Mucosa of descending colon (tissue), 3 donors: Measurements from ENCODE around the gene GMDS. TPM values are rescaled to one million over a fixed set of nuclear protein-coding genes. Genes with fewer than 3 reads are reported as not detected.
"Not testable (repeated sequence)": the region's sequence is repeated elsewhere in the genome, so short reads cannot be mapped to it uniquely, and the experiment has no call there.

Experiments
- ATAC-seq: fragments of 200-7000 bp; cut with Tn5 transposase; one replicate; pipeline ENCODE4 v1.9.1; 2020; ENCODE audit warnings: mild to moderate bottlenecking, moderate library complexity
- DNase-seq, 3 donors: peaks; one replicate each; pipeline ENCODE4 v3.0.0-alpha.2; 2020
- H3K36me3 ChIP-seq: fragments of 200-600 bp; one replicate; pipeline ENCODE4 v1.8.0; 2021; ENCODE audit warnings: low read depth, mild to moderate bottlenecking
- H3K4me1 ChIP-seq: fragments of 200-600 bp; one replicate; pipeline ENCODE4 v1.8.0; 2021; ENCODE audit warnings: low read depth, mild to moderate bottlenecking
- H3K4me3 ChIP-seq: fragments of 200-600 bp; one replicate; pipeline ENCODE4 v1.8.0; 2021; ENCODE audit warnings: mild to moderate bottlenecking
- H3K9me3 ChIP-seq: fragments of 200-600 bp; one replicate; pipeline ENCODE4 v1.8.0; 2021; ENCODE audit warnings: mild to moderate bottlenecking
- CTCF ChIP-seq: fragments of 200-600 bp; IDR thresholded peaks from one replicate; pipeline ENCODE4 v1.8.0; 2022; ENCODE audit warnings: antibody characterized with exemption, mild to moderate bottlenecking
- intact Hi-C, 2 donors: fragments of 100-400 bp; cut with DNase I in 1 of 2; cut with micrococcal nuclease in 1 of 2; formaldehyde crosslinking; loops; one replicate each; pipeline versions ENCODE4 v1.11.0 to v1.11.1; 2022; cut with DNase I, micrococcal nuclease
- total RNA-seq, 3 donors: library from RNA; stranded (reverse); fragmentation: NEBNext Ultra II Directional in 2 of 3; extraction: Animal tissue kit (Norgen Biotek cat#: 25700) in 2 of 3; gene quantifications; one replicate each; pipeline versions ENCODE4 v1.2.1 to v1.2.4, GENCODE V29; 2021 to 2023
- donor health status: DM: no; HTN: no; CAD: no; lungs with moderate emphysema.
- donor health status: DM: no; HTN: no; CAD: no.
- donor health status: DM: no; HTN: yes; CAD: no.

GMDS gene
- total RNA-seq, 3 donors from 2014 or later = 68.0 to 228 (median 135) TPM

GRCh38 chr6:1848752-1849151, 396.7 kb downstream of the GMDS start:
- intact Hi-C loops = no loop called here
- no peak for ATAC-seq

GRCh38 chr6:1846611-1847010, 398.8 kb downstream of the GMDS start:
- no peaks in the 10 kb centered on the region for H3K36me3 ChIP-seq
- intact Hi-C loops = no loop called here
- no peak for TF ChIP-seq CTCF

More at GRCh38 chr6:1848752-1849151, 396.7 kb downstream of the GMDS start:
- H3K9me3 ChIP-seq = no peaks in the 10 kb centered on the region
- no peak for TF ChIP-seq CTCF
- no peaks in the 10 kb centered on the region for H3K36me3 ChIP-seq
- H3K4me1 ChIP-seq = peaks cover 11% of the 10 kb centered on the region
- no peak for DNase-seq
- no peak overlapping the region for H3K4me3 ChIP-seq

GRCh38 chr6:1845543-1845942, 399.9 kb downstream of the GMDS start:
- H3K4me3 ChIP-seq, H3K4me1 ChIP-seq, H3K36me3 ChIP-seq, DNase-seq, ATAC-seq, intact Hi-C loops, H3K9me3 ChIP-seq: not testable (repeated sequence)

More at GRCh38 chr6:1846611-1847010, 398.8 kb downstream of the GMDS start:
- DNase-seq = no peak
- Histone ChIP-seq H3K4me3 (no peak overlapping the region), H3K4me1 (peaks cover 11% of the 10 kb centered on the region), H3K9me3 (no peaks in the 10 kb centered on the region)
- no peak for ATAC-seq

- Histone ChIP-seq H3K4me1 (no peaks in the 10 kb centered on the region), H3K9me3 (no peaks in the 10 kb centered on the region), H3K4me3 (no peak overlapping the region), H3K36me3 (no peaks in the 10 kb centered on the region)
- no peak for DNase-seq
- TF ChIP-seq CTCF = no peak
- intact Hi-C loops = no loop called here
- ATAC-seq = no peak
Measured at GRCh38 chr6:1842334-1842733, 403.1 kb downstream of the GMDS start.

- H3K9me3 ChIP-seq = no peaks in the 10 kb centered on the region
- ATAC-seq = peak; percentile 22
- DNase-seq = no peak
- intact Hi-C loops = no loop called here
- H3K36me3 ChIP-seq = no peaks in the 10 kb centered on the region
- H3K4me3 ChIP-seq = no peak overlapping the region
- no peak for TF ChIP-seq CTCF
- H3K4me1 ChIP-seq = no peaks in the 10 kb centered on the region
Measured at GRCh38 chr6:1841136-1841535, 404.3 kb downstream of the GMDS start.

GRCh38 chr6:1840491-1841121, 404.8 kb downstream of the GMDS start:
- Histone ChIP-seq H3K4me3 (no peak overlapping the region), H3K4me1 (no peaks in the 10 kb centered on the region), H3K9me3 (no peaks in the 10 kb centered on the region), H3K36me3 (no peaks in the 10 kb centered on the region)
- ATAC-seq = peak; percentile 28
- DNase-seq = no peak
- no peak for TF ChIP-seq CTCF
- intact Hi-C loops = no loop called here
